Common myeloid progenitor, CD34-positive (primary cell): ENCODE results near the gene ARHGAP26.
"Not testable (repeated sequence)": the region's sequence is repeated elsewhere in the genome, so short reads cannot be mapped to it uniquely, and the experiment has no call there.

Source experiments
- CTCF ChIA-PET: fragments of 350-600 bp; sonication (Branson Sonifier 250); formaldehyde crosslinking; loops from one replicate; lab custom pipeline; 2021; ENCODE audit warnings: antibody characterized with exemption; lab: Charles Lee
- POLR2A ChIA-PET: fragments of 350-600 bp; sonication (Branson Sonifier 250); formaldehyde crosslinking; loops from one replicate; lab custom pipeline; 2021; ENCODE audit warnings: antibody characterized with exemption; lab: Charles Lee
- DNase-seq, 3 donors: peaks; one replicate each; pipeline versions ENCODE4 v3.0.0 to v3.0.0-alpha.2; 2013
- H3K27ac ChIP-seq, 2 experiments: 1 replicate in 1 of 2; 2 replicates in 1 of 2; pipeline ENCODE4 v1.7.0; 2013; ENCODE audit warnings: inconsistent platforms in 2 of 2, low read length in 2 of 2, mild to moderate bottlenecking in 2 of 2, low read depth in 1 of 2, moderate library complexity in 1 of 2; ENCODE audit not compliant: severe bottlenecking in 2 of 2, insufficient read depth in 1 of 2, poor library complexity in 1 of 2
- H3K27me3 ChIP-seq, 5 experiments: replicated peaks in 2 of 5; 1 replicate in 3 of 5; 2 replicates in 2 of 5; pipeline versions ENCODE4 v1.6.1 to v1.7.0; 2013; ENCODE audit warnings: low read length in 4 of 5, mild to moderate bottlenecking in 2 of 5, moderate library complexity in 2 of 5, inconsistent platforms in 1 of 5; ENCODE audit not compliant: insufficient read depth in 5 of 5, control insufficient read depth in 4 of 5
- H3K36me3 ChIP-seq, 4 experiments: 1 replicate in 2 of 4; 2 replicates in 2 of 4; pipeline versions ENCODE4 v1.6.1 to v1.7.0; 2013; ENCODE audit warnings: low read length in 3 of 4, control low read depth in 1 of 4, mild to moderate bottlenecking in 1 of 4; ENCODE audit not compliant: control insufficient read depth in 4 of 4, insufficient read depth in 4 of 4
- H3K4me1 ChIP-seq, 4 experiments: 1 replicate in 3 of 4; 2 replicates in 1 of 4; pipeline versions ENCODE4 v1.6.1 to v1.7.1; 2013; ENCODE audit warnings: low read length in 3 of 4, mild to moderate bottlenecking in 3 of 4, control low read depth in 1 of 4, inconsistent platforms in 1 of 4, moderate library complexity in 1 of 4; ENCODE audit not compliant: control insufficient read depth in 4 of 4, insufficient read depth in 4 of 4; ENCODE audit errors: control extremely low read depth in 1 of 4
- H3K4me3 ChIP-seq, 7 experiments: 1 replicate in 4 of 7; 2 replicates in 3 of 7; pipeline versions ENCODE4 v1.5.1 to v1.7.0; 2013; ENCODE audit warnings: mild to moderate bottlenecking in 7 of 7, low read length in 6 of 7, moderate library complexity in 6 of 7, inconsistent platforms in 2 of 7, low read depth in 2 of 7, control low read depth in 1 of 7; ENCODE audit not compliant: insufficient read depth in 4 of 7, control insufficient read depth in 1 of 7; ENCODE audit errors: extremely low read depth in 1 of 7
- H3K9me3 ChIP-seq, 5 experiments: 1 replicate in 4 of 5; 2 replicates in 1 of 5; pipeline versions ENCODE4 v1.6.1 to v1.7.1; 2013; ENCODE audit warnings: low read length in 4 of 5, mild to moderate bottlenecking in 2 of 5, inconsistent platforms in 1 of 5, low read depth in 1 of 5, moderate library complexity in 1 of 5; ENCODE audit not compliant: control insufficient read depth in 4 of 5, insufficient read depth in 2 of 5; ENCODE audit errors: control extremely low read depth in 1 of 5
- WGBS: methylation state at CpG from one replicate; pipeline ENCODE4 v1.1.5; 2013; ENCODE audit not compliant: insufficient coverage; 5-methylcytosine and 5-hydroxymethylcytosine counted together

The ARHGAP26 gene

GRCh38 chr5:142959683-142960657 is 189.8 kb downstream of the ARHGAP26 start:
- no peaks in the 10 kb centered on the region for H3K36me3 ChIP-seq
- no peak for DNase-seq
- H3K4me3 ChIP-seq: no peak overlapping the region
- no peaks in the 10 kb centered on the region for H3K9me3 ChIP-seq
- CTCF ChIA-PET: interaction anchor here (0.7 to 3.5 kb wide), 9 partner anchors 9 to 38 kb away, joined by 3 to 14 read pairs (median 4); no protein-coding TSS in a partner anchor
- POLR2A ChIA-PET: interaction anchor here (0.8 kb wide), 1 partner anchor 534 kb away, joined by 3 read pairs; no protein-coding TSS in a partner anchor
- 100% methylated on average over 2 of the region's 4 CpGs for WGBS
- no peak overlapping the region for H3K27ac ChIP-seq
- H3K4me1 ChIP-seq: peaks cover 0 to 9% (median 2%) of the 10 kb centered on the region in 4 experiments
- H3K27me3 ChIP-seq: no peaks in the 10 kb centered on the region

GRCh38 chr5:142961440-142962173 is 191.4 kb downstream of the ARHGAP26 start:
- no peaks in the 10 kb centered on the region for H3K9me3 ChIP-seq
- POLR2A ChIA-PET: no interaction called here
- H3K4me1 ChIP-seq: peaks cover 0 to 9% (median 2%) of the 10 kb centered on the region in 4 experiments
- CTCF ChIA-PET: interaction anchor here (0.7 to 1.0 kb wide), 3 partner anchors 28 to 206 kb away, joined by 3 read pairs; no protein-coding TSS in a partner anchor
- no peaks in the 10 kb centered on the region for H3K27me3 ChIP-seq
- H3K27ac ChIP-seq: no peak overlapping the region
- no peak overlapping the region for H3K4me3 ChIP-seq
- no peak for DNase-seq
- H3K36me3 ChIP-seq: no peaks in the 10 kb centered on the region
- WGBS: no CpG with 5 or more reads among the region's 5 CpGs

GRCh38 chr5:142962174-142962533 is 192.0 kb downstream of the ARHGAP26 start:
- Histone ChIP-seq H3K4me1 (peaks cover 0 to 9% (median 2%) of the 10 kb centered on the region in 4 experiments), H3K36me3 (no peaks in the 10 kb centered on the region), H3K27me3 (no peaks in the 10 kb centered on the region), H3K9me3 (no peaks in the 10 kb centered on the region), H3K27ac (no peak overlapping the region), H3K4me3 (no peak overlapping the region)
- DNase-seq: no peak
- CTCF ChIA-PET: interaction anchor here (0.7 kb wide), 2 partner anchors 40 to 206 kb away, joined by 3 read pairs; no protein-coding TSS in a partner anchor
- no CpG with 5 or more reads among the region's 1 CpG for WGBS
- POLR2A ChIA-PET: no interaction called here

GRCh38 chr5:142965258-142966120 is 195.3 kb downstream of the ARHGAP26 start:
- DNase-seq, POLR2A ChIA-PET, H3K9me3 ChIP-seq, H3K36me3 ChIP-seq, H3K27ac ChIP-seq, H3K4me1 ChIP-seq, H3K4me3 ChIP-seq, H3K27me3 ChIP-seq: not testable (repeated sequence)
- CTCF ChIA-PET: interaction anchor here (0.8 to 3.5 kb wide), 4 partner anchors 10 to 77 kb away, joined by 3 to 15 read pairs (median 5); no protein-coding TSS in a partner anchor
- 100% methylated on average over 5 of the region's 17 CpGs for WGBS

DNA sequence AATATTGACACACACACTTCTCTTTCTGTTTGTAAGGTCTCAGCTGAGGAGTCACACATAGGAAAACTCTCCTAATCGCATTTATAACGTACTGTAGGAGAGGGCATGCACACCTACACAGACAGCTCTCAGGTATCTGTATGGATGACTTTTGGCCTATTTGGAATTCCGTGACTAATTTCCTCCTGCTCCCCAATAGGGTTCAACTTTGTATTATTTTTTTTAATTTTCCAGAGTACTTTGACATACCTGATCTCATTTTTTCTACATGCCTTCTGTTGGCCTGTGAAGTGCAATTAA is 195.9 kb downstream of the ARHGAP26 start:
- POLR2A ChIA-PET: no interaction called here
- CTCF ChIA-PET: interaction anchor here (1.1 to 3.5 kb wide), 3 partner anchors 9 to 40 kb away, joined by 4 to 15 read pairs (median 6); no protein-coding TSS in a partner anchor
- no peak overlapping the region for H3K4me3 ChIP-seq
- no peaks in the 10 kb centered on the region for H3K9me3 ChIP-seq
- no peaks in the 10 kb centered on the region for H3K4me1 ChIP-seq
- no peak for DNase-seq
- 100% methylated on average over 2 of the region's 3 CpGs for WGBS
- no peak overlapping the region for H3K27ac ChIP-seq
- H3K27me3 ChIP-seq: no peaks in the 10 kb centered on the region
- no peaks in the 10 kb centered on the region for H3K36me3 ChIP-seq

DNA sequence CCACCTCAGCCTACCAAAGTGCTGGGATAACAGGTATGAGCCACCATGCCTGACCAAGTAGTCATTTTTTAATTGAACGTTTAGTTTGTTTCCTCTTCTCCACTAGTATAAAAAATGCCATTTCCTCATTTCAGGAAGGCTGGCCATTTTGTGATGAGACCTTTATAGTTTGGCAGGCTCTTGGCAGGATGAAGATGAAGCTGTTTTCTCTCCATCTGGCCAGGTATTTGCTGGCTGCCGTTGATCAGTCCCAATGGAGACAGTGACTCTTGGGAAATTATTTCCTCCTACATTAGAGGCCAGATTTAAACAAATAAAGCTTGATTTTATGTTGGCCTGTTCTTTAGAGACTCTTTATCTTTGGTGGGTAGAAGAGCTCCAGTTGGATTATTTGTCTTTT is 199.0 kb downstream of the ARHGAP26 start:
- Histone ChIP-seq H3K4me1 (peaks cover 0 to 14% (median 8%) of the 10 kb centered on the region in 4 experiments), H3K9me3 (no peaks in the 10 kb centered on the region), H3K36me3 (no peaks in the 10 kb centered on the region), H3K4me3 (no peak overlapping the region), H3K27ac (no peak overlapping the region), H3K27me3 (no peaks in the 10 kb centered on the region)
- ChIA-PET CTCF (interaction anchor here (0.5 to 0.8 kb wide), 2 partner anchors 9 to 569 kb away, joined by 3 read pairs; no protein-coding TSS in a partner anchor), POLR2A (no interaction called here)
- WGBS: no CpG with 5 or more reads among the region's 2 CpGs
- no peak for DNase-seq
